T1000 (cell line): Measurements from ENCODE around the gene DGKD.

Experiments
- DNase-seq: peaks from one replicate; lab custom pipeline; 2025; ENCODE audit warnings: mixed read lengths; lab: John Stamatoyannopoulos, UW

DGKD gene

DNA sequence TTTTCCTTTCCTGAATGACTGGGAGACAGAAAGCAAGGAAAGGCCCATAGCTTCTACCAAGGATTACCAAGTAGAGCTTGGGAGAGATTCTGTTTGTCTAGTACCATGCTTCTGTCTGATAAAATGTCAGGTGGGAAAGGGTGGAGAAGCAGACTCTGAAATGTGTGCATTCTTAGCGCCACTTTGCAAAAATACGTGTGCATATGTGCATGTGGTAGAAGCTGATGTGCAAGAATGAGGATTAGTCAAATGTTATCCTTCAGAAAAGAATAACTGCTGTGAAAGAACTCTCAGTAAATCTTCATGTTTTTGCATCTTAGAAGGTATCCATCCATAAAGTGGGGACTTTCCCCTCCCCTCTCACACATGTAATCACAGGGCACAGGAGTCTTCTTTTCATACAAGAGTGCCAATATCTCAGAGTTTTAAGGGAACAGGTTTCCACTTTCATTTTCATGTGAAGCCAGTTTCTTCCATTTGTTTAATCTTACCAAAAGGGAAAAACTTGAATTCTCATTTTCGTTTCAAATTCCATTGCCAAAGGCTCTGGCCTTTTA, 15.4 kb upstream of the DGKD start:
- DNase-seq, result no peak

GRCh38 chr2:233339427-233339826, 14.9 kb upstream of the DGKD start:
- DNase-seq, result no peak

DNA sequence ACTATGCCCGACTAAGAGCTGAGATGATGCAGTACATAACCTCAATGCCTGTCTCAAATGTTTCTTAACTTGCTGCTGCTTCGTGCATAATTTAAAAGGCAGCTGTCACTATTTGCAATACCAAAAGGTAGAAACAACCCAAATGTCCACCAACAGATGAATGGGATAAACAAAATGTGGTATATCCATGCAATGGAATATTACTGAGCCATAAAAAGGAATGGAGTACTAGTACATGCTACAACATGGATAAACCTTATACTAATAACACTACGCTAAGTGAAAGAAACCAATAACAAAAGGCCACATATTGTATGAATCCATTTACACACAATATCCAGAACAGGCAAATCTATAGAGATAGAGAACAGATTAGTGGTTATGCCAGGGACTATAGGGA, 13.0 kb upstream of the DGKD start:
- DNase-seq, result no peak

GRCh38 chr2:233342301-233342700, 12.0 kb upstream of the DGKD start:
- no peak for DNase-seq

GRCh38 chr2:233343171-233343705, 11.1 kb upstream of the DGKD start:
- DNase-seq, result no peak

- no peak for DNase-seq
Measured at GRCh38 chr2:233346376-233346775, 7.9 kb upstream of the DGKD start.

GRCh38 chr2:233346930-233347329, 7.4 kb upstream of the DGKD start:
- no peak for DNase-seq

DNA sequence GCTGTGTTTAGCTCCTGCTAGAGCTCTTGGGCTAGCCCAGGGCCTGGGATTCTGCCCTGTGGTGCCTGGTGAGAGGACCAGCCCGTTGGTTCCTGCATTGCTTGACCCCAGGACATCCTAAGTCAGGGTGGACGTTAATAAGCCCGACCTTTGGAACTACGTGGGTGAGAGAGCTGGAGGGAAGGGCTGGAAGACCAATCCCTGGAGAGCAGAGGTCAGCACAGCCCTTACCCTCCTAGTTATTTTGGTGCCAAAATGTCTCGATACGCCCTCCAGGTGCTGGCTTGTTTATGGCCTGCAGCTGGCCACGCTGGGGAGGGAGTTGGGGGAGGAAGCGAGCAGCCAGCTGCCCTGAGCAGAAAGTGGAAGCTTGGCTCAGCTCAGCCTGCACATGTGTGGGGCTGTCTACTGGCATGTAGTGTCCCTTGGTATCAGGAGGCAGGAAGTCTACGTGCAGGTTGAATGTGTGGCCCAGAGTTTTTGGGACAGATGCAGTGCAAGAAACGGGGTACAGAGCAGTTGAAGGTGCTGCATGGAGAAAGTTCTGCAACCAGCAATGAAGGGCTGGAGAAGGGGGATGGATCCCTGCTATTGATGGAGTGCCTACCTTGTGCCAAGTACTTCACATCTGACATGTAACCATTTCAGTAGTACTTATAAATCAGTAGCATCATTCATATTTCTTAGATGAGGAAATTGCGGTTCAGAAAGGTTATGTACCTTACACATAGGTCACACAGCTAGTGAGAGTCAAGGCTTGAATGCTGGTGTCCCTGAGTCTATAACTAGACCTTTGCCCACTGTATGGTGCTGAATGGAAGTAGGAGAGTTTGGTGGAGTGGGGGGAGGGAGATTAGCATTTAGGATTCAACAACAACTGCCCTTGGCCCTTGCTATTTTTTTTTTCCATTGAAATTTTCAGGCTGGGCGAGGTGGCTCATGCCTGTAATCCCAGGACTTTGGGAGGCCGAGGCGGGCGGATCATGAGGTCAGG, 5.0 kb upstream of the DGKD start:
- DNase-seq, result no peak

DNA sequence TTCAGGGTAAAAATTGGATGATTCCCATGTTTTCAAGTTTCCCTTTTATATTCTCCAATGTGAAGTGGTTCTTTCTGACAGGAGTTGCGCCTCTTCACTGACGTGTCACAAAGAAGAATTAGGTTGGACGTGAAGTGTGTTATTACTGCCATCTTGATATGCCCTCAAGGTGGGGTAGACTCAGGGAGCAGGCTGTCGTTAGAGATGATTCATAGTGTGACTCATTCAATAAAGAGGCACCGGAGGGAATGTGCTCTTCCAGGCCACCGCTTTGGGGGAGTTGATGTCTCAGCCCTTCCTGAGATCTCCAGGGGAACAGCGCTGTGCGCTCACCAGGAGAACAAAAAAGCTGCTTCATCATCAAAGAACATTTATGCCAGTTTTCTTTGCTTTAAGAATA, 3.6 kb upstream of the DGKD start:
- DNase-seq, result peak; percentile 84

GRCh38 chr2:233351423-233351822, 2.9 kb upstream of the DGKD start:
- DNase-seq, result no peak

- DNase-seq, result no peak
Measured at GRCh38 chr2:233352141-233352842, 2.0 kb upstream of the DGKD start.

GRCh38 chr2:233353101-233353768, 1.1 kb upstream of the DGKD start:
- no peak for DNase-seq

DNA sequence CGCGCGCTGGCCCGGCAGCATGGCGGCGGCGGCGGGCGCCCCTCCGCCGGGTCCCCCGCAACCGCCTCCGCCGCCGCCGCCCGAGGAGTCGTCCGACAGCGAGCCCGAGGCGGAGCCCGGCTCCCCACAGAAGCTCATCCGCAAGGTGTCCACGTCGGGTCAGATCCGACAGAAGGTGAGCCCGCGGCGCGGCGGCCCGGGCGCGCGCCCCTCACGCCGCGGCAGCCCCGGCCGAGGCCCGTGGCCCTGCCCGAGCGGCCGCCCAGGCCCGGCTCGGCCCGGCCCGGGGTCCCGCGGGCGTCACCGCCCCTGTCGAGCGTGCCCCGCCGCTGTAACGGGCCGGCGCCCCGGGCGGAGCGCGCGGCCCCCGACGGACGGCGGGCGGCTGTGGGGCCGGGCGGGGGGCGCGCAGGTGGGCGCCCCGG, 218 bp downstream of the DGKD start:
- no peak for DNase-seq

- DNase-seq, result no peak
Measured at GRCh38 chr2:233354971-233355574, 779 bp downstream of the DGKD start.

- DNase-seq, result no peak
Measured at GRCh38 chr2:233355916-233356315, 1.6 kb downstream of the DGKD start.

DNA sequence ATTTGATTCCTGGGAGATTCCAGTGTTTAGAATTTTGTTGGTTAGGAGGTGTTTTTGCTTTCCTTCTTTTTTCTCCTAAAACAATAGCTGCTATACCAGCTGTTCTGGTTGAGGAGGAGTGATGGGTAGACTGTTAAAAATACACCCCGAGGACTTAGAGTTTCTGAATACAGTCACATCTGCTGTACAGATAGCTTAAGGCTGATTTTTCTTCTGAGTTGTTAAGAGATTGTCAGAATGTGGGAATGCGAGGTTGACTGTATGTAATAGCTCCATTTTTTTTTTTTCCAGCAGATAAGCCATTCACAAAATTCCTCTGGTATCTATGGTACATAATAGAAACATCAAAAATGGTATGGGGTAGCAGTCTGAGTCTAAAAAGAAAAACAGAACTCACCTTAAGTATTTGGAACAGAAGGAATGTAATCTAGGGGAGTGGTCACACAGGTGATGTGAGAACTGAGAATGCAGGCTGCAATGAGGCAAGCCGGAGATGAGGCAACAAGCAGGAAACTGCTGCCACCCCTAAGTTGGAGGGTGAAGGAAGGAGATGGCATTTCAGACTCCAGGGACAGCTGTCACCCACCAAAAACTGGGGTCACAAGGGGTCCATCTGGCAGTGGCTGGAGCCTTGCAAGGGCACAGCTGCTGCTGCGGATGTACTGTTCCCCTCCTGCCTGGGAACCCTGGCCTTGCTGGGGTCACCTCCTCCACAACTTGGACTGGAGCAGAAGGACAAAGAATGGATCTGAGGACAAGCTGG, 2.4 kb downstream of the DGKD start:
- DNase-seq, result no peak

GRCh38 chr2:233358335-233358734, 4.0 kb downstream of the DGKD start:
- no peak for DNase-seq

GRCh38 chr2:233358947-233359346, 4.7 kb downstream of the DGKD start:
- DNase-seq, result no peak

GRCh38 chr2:233359823-233360222, 5.5 kb downstream of the DGKD start:
- DNase-seq, result no peak

GRCh38 chr2:233360771-233361176, 6.5 kb downstream of the DGKD start:
- DNase-seq, result no peak

GRCh38 chr2:233361297-233361696, 7.0 kb downstream of the DGKD start:
- no peak for DNase-seq
